DMS153 (cell line): ENCODE results near the gene PTPN9.
"Not testable (repeated sequence)": the region's sequence is repeated elsewhere in the genome, so short reads cannot be mapped to it uniquely, and the experiment has no call there.

Experiments
- DNase-seq: peaks from one replicate; lab custom pipeline; 2025; lab: John Stamatoyannopoulos, UW

Gene PTPN9

GRCh38 chr15:75452865-75453702 is 126.0 kb downstream of the PTPN9 start:
- no peak for DNase-seq

GRCh38 chr15:75452364-75452864 is 126.7 kb downstream of the PTPN9 start:
- DNase-seq = no peak

- peak; percentile 97 for DNase-seq
Measured at GRCh38 chr15:75451674-75452363, 127.3 kb downstream of the PTPN9 start, which contains the start of gene SIN3A. SIN3A (minus strand) TSS chr15:75451690; CDS start chr15:75430375, 21,315 bp downstream.

- DNase-seq = no peak
Measured at GRCh38 chr15:75451202-75451673, 127.9 kb downstream of the PTPN9 start.

- peak; percentile 76 for DNase-seq
Measured at GRCh38 chr15:75450307-75451201, 128.6 kb downstream of the PTPN9 start.

- no peak for DNase-seq
Measured at GRCh38 chr15:75449585-75450306, 129.4 kb downstream of the PTPN9 start.

- DNase-seq = not testable (repeated sequence)
Measured at GRCh38 chr15:75448171-75448570, 130.9 kb downstream of the PTPN9 start.

GRCh38 chr15:75446151-75446550 is 133.0 kb downstream of the PTPN9 start:
- no peak for DNase-seq

- DNase-seq = not testable (repeated sequence)
Measured at GRCh38 chr15:75445324-75445723, 133.8 kb downstream of the PTPN9 start.

- not testable (repeated sequence) for DNase-seq
Measured at GRCh38 chr15:75443972-75444453, 135.1 kb downstream of the PTPN9 start.

GRCh38 chr15:75437721-75438120 is 141.4 kb downstream of the PTPN9 start:
- no peak for DNase-seq

GRCh38 chr15:75436881-75437280 is 142.2 kb downstream of the PTPN9 start:
- DNase-seq = no peak

GRCh38 chr15:75431682-75432081 is 147.4 kb downstream of the PTPN9 start:
- DNase-seq = no peak

- no peak for DNase-seq
Measured at GRCh38 chr15:75431270-75431669, 147.8 kb downstream of the PTPN9 start.

GRCh38 chr15:75430259-75430658 is 148.9 kb downstream of the PTPN9 start:
- DNase-seq = no peak

- no peak for DNase-seq
Measured at GRCh38 chr15:75428152-75428551, 151.0 kb downstream of the PTPN9 start.

- no peak for DNase-seq
Measured at GRCh38 chr15:75425966-75426500, 153.1 kb downstream of the PTPN9 start.

- no peak for DNase-seq
Measured at GRCh38 chr15:75422554-75422953, 156.6 kb downstream of the PTPN9 start.

- no peak for DNase-seq
Measured at GRCh38 chr15:75420698-75421097, 158.4 kb downstream of the PTPN9 start.

- no peak for DNase-seq
Measured at GRCh38 chr15:75416584-75416983, 162.5 kb downstream of the PTPN9 start.
